ENCODE data around the gene SMIM1. TPM values are rescaled to one million over a fixed set of nuclear protein-coding genes. Genes with fewer than 3 reads are reported as not detected.
A peak's percentile ranks its signal among the peaks of the same experiment; 100 is the strongest.

Gene SMIM1
- total and polyA plus RNA-seq, 9 of the 15 experiments (the other 6 are each of a cell fraction or from before 2014, with no cell fraction given): 2.3 to 125 (median 24.3) TPM

- no peak for TF ChIP-seq ZBTB11 (CRISPR knock-in tag; IDR thresholded peaks at IDR 0.05)
- no peak for TF ChIP-seq ZBTB7A (IDR thresholded peaks at IDR 0.05; ENCODE audit: borderline replicate concordance, control insufficient read depth, low read depth, low read length)
- TF ChIP-seq, protein P1, sequence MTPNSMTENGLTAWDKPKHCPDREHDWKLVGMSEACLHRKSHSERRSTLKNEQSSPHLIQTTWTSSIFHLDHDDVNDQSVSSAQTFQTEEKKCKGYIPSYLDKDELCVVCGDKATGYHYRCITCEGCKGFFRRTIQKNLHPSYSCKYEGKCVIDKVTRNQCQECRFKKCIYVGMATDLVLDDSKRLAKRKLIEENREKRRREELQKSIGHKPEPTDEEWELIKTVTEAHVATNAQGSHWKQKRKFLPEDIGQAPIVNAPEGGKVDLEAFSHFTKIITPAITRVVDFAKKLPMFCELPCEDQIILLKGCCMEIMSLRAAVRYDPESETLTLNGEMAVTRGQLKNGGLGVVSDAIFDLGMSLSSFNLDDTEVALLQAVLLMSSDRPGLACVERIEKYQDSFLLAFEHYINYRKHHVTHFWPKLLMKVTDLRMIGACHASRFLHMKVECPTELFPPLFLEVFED (CRISPR knock-in tag; conservative IDR thresholded peaks at IDR 0.05): no peak
- TF ChIP-seq, protein P2, sequence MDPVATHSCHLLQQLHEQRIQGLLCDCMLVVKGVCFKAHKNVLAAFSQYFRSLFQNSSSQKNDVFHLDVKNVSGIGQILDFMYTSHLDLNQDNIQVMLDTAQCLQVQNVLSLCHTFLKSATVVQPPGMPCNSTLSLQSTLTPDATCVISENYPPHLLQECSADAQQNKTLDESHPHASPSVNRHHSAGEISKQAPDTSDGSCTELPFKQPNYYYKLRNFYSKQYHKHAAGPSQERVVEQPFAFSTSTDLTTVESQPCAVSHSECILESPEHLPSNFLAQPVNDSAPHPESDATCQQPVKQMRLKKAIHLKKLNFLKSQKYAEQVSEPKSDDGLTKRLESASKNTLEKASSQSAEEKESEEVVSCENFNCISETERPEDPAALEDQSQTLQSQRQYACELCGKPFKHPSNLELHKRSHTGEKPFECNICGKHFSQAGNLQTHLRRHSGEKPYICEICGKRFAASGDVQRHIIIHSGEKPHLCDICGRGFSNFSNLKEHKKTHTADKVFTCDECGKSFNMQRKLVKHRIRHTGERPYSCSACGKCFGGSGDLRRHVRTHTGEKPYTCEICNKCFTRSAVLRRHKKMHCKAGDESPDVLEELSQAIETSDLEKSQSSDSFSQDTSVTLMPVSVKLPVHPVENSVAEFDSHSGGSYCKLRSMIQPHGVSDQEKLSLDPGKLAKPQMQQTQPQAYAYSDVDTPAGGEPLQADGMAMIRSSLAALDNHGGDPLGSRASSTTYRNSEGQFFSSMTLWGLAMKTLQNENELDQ (CRISPR knock-in tag; IDR thresholded peaks at IDR 0.05; ENCODE audit: borderline replicate concordance): no peak
- no peak for TF ChIP-seq LEF1 (IDR thresholded peaks at IDR 0.05)
- TF ChIP-seq, protein P3, sequence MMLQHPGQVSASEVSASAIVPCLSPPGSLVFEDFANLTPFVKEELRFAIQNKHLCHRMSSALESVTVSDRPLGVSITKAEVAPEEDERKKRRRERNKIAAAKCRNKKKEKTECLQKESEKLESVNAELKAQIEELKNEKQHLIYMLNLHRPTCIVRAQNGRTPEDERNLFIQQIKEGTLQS (IDR thresholded peaks at IDR 0.05): peak; percentile 25; the same call in 1 of the 2 replicates
- TF ChIP-seq, protein P3 (CRISPR knock-in tag; conservative IDR thresholded peaks at IDR 0.05): no peak
- no peak for TF ChIP-seq NUFIP1 (IDR thresholded peaks at IDR 0.05; ENCODE audit: partially characterized antibody)
- TF ChIP-seq MTA2 (IDR thresholded peaks at IDR 0.05; ENCODE audit: low read depth): no peak
- TF ChIP-seq ZNF518B (CRISPR knock-in tag; IDR thresholded peaks at IDR 0.05): no peak
- TF ChIP-seq ELF2 (CRISPR knock-in tag; IDR thresholded peaks at IDR 0.05): no peak
- TF ChIP-seq, protein P4, sequence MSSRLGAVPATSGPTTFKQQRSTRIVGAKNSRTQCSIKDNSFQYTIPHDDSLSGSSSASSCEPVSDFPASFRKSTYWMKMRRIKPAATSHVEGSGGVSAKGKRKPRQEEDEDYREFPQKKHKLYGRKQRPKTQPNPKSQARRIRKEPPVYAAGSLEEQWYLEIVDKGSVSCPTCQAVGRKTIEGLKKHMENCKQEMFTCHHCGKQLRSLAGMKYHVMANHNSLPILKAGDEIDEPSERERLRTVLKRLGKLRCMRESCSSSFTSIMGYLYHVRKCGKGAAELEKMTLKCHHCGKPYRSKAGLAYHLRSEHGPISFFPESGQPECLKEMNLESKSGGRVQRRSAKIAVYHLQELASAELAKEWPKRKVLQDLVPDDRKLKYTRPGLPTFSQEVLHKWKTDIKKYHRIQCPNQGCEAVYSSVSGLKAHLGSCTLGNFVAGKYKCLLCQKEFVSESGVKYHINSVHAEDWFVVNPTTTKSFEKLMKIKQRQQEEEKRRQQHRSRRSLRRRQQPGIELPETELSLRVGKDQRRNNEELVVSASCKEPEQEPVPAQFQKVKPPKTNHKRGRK (tag; IDR thresholded peaks at IDR 0.05): no peak
These were observed 40.0 kb upstream of the SMIM1 start (continued) for GRCh38 chr1:3732434-3733093.
